D341Med (cell line): ENCODE measurements around the gene INSM2.

ENCODE experiments used
- DNase-seq: peaks from one replicate; pipeline ENCODE4 v3.0.0; 2012; ENCODE audit warnings: low spot score

The INSM2 gene

GRCh38 chr14:35533357-35534207, at the start of gene INSM2:
TSS of gene INSM2 (plus strand) at chr14:35534164. CDS start at chr14:35534253, 89 bp downstream.
- peak; percentile 96 for DNase-seq

GRCh38 chr14:35492569-35493014, 41.4 kb upstream of the INSM2 start:
- DNase-seq: no peak

- no peak for DNase-seq
Observed at GRCh38 chr14:35495278-35495677, 38.7 kb upstream of the INSM2 start.

- DNase-seq: no peak
Observed at GRCh38 chr14:35499180-35499579, 34.8 kb upstream of the INSM2 start.

- DNase-seq: peak; percentile 32
Observed at GRCh38 chr14:35503646-35504045, 30.3 kb upstream of the INSM2 start.

GRCh38 chr14:35504260-35504659, 29.7 kb upstream of the INSM2 start:
- no peak for DNase-seq

- no peak for DNase-seq
Observed at GRCh38 chr14:35506461-35506860, 27.5 kb upstream of the INSM2 start.

GRCh38 chr14:35506927-35507326, 27.0 kb upstream of the INSM2 start:
- no peak for DNase-seq

GRCh38 chr14:35509846-35510245, 24.1 kb upstream of the INSM2 start:
- DNase-seq: no peak

GRCh38 chr14:35512765-35513164, 21.2 kb upstream of the INSM2 start:
- DNase-seq: no peak

GRCh38 chr14:35515916-35516315, 18.0 kb upstream of the INSM2 start:
- DNase-seq: no peak

- DNase-seq: no peak
Observed at GRCh38 chr14:35519986-35520385, 14.0 kb upstream of the INSM2 start.

GRCh38 chr14:35525695-35526094, 8.3 kb upstream of the INSM2 start:
- no peak for DNase-seq

- no peak for DNase-seq
Observed at GRCh38 chr14:35526962-35527361, 7.0 kb upstream of the INSM2 start.

GRCh38 chr14:35531960-35532747, 1.8 kb upstream of the INSM2 start:
- no peak for DNase-seq

- no peak for DNase-seq
Observed at GRCh38 chr14:35532783-35533356, 1.1 kb upstream of the INSM2 start.

- no peak for DNase-seq
Observed at GRCh38 chr14:35534208-35534872, 376 bp downstream of the INSM2 start.

GRCh38 chr14:35534873-35535482, 1.0 kb downstream of the INSM2 start:
- peak; percentile 57 for DNase-seq

GRCh38 chr14:35535483-35536112, 1.6 kb downstream of the INSM2 start:
- DNase-seq: peak; percentile 21

- DNase-seq: no peak
Observed at GRCh38 chr14:35539969-35540368, 6.0 kb downstream of the INSM2 start.

GRCh38 chr14:35543006-35543405, 9.0 kb downstream of the INSM2 start:
- no peak for DNase-seq
